GM21526 (cell line): Measurements from ENCODE around the gene IL15.

ENCODE experiments used
- ATAC-seq: cut with Tn5 transposase; IDR thresholded peaks from one replicate; pipeline ENCODE4 v1.9.1; 2021; ENCODE audit warnings: moderate library complexity; ENCODE audit not compliant: unreplicated experiment, low FRiP score

IL15 gene

DNA sequence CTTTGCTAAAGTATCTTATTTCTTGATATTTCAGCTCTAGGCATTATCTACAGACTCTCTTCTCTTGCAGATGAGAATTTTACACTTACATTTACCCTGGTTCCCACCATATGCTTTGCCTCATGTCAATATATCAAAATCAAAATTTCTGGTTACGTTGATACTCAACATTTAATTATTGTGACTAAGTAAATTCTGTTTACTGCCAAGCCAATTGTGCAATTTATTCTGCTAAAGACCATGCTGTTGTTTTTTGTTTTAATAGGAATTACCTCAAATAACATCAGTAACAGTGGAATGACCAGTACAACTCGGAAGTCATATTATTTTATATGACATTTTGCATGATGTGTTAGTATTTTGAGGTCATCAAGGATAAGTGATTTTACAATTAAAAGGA is 125.5 kb downstream of the IL15 start:
- no peak for ATAC-seq

GRCh38 chr4:141763374-141763773 is 127.0 kb downstream of the IL15 start:
- ATAC-seq, result no peak

DNA sequence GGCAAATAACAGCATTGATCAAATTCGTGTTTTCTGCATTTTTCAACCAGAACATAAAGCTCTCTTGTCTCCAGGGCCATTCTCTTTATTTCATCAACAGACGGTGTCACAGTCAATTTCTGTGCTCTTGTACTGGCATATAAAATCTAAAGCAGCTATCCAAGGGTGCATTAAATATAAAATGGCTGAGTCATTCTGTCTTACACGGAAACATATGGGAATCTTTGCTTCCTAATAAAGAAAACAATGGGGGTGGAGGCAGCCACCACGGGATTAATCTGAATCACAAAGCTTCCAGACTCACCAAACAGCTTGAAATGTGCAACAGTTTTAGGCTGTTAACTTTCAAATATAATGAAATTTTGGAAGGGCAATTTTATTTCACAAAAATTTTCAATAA is 132.6 kb downstream of the IL15 start:
- no peak for ATAC-seq

DNA sequence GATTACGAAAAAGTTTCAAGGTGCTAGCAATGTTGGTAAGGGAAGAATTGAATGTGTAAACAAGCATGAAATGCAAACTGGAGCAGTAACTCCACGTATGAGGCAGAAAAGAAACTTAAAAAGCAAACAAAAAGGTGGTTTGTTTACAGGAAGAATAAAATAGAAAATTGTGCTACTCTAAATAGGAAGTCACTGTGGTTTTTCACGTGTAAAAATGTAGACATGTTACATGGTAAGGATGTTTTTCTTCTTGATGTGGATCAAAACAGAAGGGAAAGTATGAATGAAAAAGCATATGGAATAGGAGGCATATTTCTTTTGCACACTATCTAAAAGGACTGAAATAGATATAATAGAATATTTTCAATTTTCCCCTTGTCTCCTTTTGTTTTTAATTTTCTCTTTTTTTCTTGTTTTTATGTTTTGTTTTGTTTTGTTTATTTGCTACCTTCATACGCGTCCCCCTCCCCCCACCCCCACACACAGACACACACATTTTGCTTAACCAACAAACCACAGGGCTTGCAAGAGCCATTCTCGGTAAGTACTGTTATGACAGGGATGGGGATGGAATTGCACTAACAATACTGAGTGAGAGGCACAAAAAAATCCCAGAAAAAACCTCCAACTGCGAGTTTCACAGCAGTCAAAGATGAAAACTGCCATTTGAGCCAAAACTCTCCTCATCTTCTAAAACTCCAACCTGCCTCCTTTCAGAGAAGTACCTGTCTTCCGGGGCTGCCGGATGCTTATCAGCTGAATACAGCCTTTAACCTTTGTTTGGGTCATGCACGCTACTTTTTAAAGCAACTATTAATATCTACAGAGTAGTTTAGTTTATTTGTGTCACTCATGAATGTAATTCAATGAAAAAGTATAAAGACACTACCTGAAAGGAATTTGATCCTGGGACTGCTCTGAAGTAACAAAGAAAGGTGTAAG is 135.8 kb downstream of the IL15 start:
- ATAC-seq, result peak; percentile 88

- ATAC-seq, result no peak
Measured at GRCh38 chr4:141772838-141773237, 136.5 kb downstream of the IL15 start.

DNA sequence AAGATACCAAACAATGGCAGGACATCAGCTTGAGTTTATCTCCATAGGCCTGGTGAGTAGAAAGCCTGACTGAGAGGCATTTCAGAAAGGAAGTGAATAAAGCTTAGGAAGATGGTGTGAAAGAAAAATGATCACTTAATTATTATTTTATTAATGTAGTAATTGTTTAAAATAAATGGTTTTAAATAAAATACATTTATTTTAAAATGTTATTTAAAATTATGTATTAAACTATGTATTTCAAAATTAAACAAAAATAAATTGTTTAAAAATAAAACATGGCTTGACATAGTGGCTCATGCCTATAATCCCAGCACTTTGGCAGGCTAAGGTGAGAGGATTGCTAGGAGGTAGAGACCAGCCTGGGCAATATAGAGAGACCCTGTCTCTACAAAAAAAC is 145.8 kb downstream of the IL15 start:
- no peak for ATAC-seq
